M059J (cell line): ENCODE results near the gene SLC9A8. TPM values are rescaled to one million over a fixed set of nuclear protein-coding genes. Genes with fewer than 3 reads are reported as not detected.

Source experiments
- total RNA-seq: library from RNA; depleted of rRNA; stranded (reverse); fragments of >200 nt; shearing (Covaris generic); gene quantifications from 2 replicates; pipeline ENCODE4 v1.2.3, GENCODE V29; 2014; rRNA removed

Gene SLC9A8
- total RNA-seq, 1 experiment from 2014 or later: 9.0 TPM

Other genes with a start within 250 kb of the SLC9A8 start
- gene PTGIS, start 244.7 kb upstream of the SLC9A8 start, total RNA-seq: 0.02 and 0.07 TPM in 2 replicates
- 30.2 and 46.0 TPM in 2 replicates for gene B4GALT5, start 99.0 kb upstream of the SLC9A8 start, total RNA-seq
- gene SPATA2, start 102.7 kb downstream of the SLC9A8 start, total RNA-seq: 4.1 and 8.3 TPM in 2 replicates
- gene RNF114, start 123.6 kb downstream of the SLC9A8 start, total RNA-seq: 372 and 527 TPM in 2 replicates
- 8.4 and 10.6 TPM in 2 replicates for gene SNAI1, start 170.2 kb downstream of the SLC9A8 start, total RNA-seq